ENCODE data around the gene PRMT1. TPM values are rescaled to one million over a fixed set of nuclear protein-coding genes. Genes with fewer than 3 reads are reported as not detected.

PRMT1 gene
- total and polyA plus RNA-seq, 2 of the 13 experiments (the other 11 are each of a cell fraction or from before 2014, with no cell fraction given), result 324 to 374 TPM

DNA sequence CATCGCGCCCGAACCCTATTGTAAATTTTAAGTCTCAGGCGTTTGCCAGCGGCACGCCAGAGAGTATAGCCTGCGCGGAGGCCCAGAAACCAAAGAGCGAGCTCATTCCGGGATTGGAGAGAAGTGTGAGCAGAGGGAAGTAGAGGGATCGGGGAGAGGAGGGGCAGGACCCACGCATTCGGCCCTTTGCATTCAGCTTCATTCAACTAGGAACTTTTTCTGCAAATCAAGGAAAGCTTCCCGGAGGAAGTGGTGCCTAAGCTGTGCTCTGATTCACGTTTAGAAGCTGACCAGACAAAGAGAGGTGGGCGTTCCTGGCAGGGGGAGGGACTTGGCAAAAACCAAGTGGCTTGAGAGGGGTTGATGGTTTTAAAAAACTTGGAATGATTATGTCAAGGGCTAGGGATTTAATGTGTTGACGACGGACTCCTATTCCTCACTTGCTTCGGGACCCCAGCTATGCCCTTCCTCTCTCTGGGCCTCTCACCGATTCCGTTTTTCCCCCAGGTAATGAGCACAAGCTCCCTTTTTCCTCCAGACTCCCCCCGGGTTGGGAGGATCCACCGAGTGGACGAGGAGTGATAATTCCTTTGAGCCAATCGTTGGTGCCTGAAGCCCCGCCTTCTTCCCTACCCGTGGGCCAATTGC is 811 bp upstream of the PRMT1 start (continued):
- TF ChIP-seq, protein P1, sequence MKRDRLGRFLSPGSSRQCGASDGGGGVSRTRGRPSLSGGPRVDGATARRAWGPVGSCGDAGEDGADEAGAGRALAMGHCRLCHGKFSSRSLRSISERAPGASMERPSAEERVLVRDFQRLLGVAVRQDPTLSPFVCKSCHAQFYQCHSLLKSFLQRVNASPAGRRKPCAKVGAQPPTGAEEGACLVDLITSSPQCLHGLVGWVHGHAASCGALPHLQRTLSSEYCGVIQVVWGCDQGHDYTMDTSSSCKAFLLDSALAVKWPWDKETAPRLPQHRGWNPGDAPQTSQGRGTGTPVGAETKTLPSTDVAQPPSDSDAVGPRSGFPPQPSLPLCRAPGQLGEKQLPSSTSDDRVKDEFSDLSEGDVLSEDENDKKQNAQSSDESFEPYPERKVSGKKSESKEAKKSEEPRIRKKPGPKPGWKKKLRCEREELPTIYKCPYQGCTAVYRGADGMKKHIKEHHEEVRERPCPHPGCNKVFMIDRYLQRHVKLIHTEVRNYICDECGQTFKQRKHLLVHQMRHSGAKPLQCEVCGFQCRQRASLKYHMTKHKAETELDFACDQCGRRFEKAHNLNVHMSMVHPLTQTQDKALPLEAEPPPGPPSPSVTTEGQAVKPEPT (CRISPR knock-in tag; IDR thresholded peaks at IDR 0.05; ENCODE audit: low read depth), result no peak
- no peak for TF ChIP-seq HDAC6 (IDR thresholded peaks at IDR 0.05; ENCODE audit: low read depth, low read length)
- no peak for TF ChIP-seq ZNF780A (CRISPR knock-in tag; IDR thresholded peaks at IDR 0.05)
- TF ChIP-seq ELF3 (CRISPR knock-in tag; IDR thresholded peaks at IDR 0.05), result 0 out of 2 replicates have a peak, but pooled peaks have one; percentile 11
- peak; percentile 68 for TF ChIP-seq ZNF768 (CRISPR knock-in tag; IDR thresholded peaks at IDR 0.05)
- TF ChIP-seq ZNF709 (CRISPR knock-in tag; IDR thresholded peaks at IDR 0.05), result no peak
- TF ChIP-seq ZNF619 (CRISPR knock-in tag; IDR thresholded peaks at IDR 0.05), result no peak
- peak; percentile 94 for TF ChIP-seq BHLHE40 (IDR thresholded peaks at IDR 0.05; ENCODE audit: low read length)
- no peak for TF ChIP-seq TCF7L2 (IDR thresholded peaks at IDR 0.05; ENCODE audit: low read depth, low read length)
- TF ChIP-seq ARNTL (CRISPR knock-in tag; IDR thresholded peaks at IDR 0.05), result peak; percentile 73; the same call in 1 of the 2 replicates
- TF ChIP-seq, protein P2, sequence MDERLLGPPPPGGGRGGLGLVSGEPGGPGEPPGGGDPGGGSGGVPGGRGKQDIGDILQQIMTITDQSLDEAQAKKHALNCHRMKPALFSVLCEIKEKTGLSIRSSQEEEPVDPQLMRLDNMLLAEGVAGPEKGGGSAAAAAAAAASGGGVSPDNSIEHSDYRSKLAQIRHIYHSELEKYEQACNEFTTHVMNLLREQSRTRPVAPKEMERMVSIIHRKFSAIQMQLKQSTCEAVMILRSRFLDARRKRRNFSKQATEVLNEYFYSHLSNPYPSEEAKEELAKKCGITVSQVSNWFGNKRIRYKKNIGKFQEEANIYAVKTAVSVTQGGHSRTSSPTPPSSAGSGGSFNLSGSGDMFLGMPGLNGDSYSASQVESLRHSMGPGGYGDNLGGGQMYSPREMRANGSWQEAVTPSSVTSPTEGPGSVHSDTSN (CRISPR knock-in tag; IDR thresholded peaks at IDR 0.05), result no peak
- TF ChIP-seq PRMT3 (CRISPR knock-in tag; IDR thresholded peaks at IDR 0.05; ENCODE audit: borderline replicate concordance, low read depth), result no peak
- TF ChIP-seq, protein P3, sequence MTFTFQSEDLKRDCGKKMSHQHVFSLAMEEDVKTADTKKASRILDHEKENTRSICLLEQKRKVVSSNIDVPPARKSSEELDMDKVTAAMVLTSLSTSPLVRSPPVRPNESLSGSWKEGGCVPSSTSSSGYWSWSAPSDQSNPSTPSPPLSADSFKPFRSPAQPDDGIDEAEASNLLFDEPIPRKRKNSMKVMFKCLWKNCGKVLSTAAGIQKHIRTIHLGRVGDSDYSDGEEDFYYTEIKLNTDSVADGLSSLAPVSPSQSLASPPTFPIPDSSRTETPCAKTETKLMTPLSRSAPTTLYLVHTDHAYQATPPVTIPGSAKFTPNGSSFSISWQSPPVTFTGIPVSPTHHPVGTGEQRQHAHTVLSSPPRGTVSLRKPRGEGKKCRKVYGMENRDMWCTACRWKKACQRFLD (CRISPR knock-in tag; IDR thresholded peaks at IDR 0.05; ENCODE audit: borderline replicate concordance), result no peak
- TF ChIP-seq ARNT2 (CRISPR knock-in tag; IDR thresholded peaks at IDR 0.05; ENCODE audit: low read depth), result no peak
- TF ChIP-seq, protein P4, sequence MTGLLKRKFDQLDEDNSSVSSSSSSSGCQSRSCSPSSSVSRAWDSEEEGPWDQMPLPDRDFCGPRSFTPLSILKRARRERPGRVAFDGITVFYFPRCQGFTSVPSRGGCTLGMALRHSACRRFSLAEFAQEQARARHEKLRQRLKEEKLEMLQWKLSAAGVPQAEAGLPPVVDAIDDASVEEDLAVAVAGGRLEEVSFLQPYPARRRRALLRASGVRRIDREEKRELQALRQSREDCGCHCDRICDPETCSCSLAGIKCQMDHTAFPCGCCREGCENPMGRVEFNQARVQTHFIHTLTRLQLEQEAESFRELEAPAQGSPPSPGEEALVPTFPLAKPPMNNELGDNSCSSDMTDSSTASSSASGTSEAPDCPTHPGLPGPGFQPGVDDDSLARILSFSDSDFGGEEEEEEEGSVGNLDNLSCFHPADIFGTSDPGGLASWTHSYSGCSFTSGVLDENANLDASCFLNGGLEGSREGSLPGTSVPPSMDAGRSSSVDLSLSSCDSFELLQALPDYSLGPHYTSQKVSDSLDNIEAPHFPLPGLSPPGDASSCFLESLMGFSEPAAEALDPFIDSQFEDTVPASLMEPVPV (CRISPR knock-in tag; IDR thresholded peaks at IDR 0.05), result 0 out of 2 replicates have a peak, but pooled peaks have one; percentile 24
- TF ChIP-seq ZFP90 (CRISPR knock-in tag; IDR thresholded peaks at IDR 0.05; ENCODE audit: borderline replicate concordance), result no peak
- TF ChIP-seq, protein P5, sequence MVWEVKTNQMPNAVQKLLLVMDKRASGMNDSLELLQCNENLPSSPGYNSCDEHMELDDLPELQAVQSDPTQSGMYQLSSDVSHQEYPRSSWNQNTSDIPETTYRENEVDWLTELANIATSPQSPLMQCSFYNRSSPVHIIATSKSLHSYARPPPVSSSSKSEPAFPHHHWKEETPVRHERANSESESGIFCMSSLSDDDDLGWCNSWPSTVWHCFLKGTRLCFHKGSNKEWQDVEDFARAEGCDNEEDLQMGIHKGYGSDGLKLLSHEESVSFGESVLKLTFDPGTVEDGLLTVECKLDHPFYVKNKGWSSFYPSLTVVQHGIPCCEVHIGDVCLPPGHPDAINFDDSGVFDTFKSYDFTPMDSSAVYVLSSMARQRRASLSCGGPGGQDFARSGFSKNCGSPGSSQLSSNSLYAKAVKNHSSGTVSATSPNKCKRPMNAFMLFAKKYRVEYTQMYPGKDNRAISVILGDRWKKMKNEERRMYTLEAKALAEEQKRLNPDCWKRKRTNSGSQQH (CRISPR knock-in tag; IDR thresholded peaks at IDR 0.05; ENCODE audit: low read depth), result peak; percentile 58; the same call in 1 of the 2 replicates
- TF ChIP-seq ZNF724P (CRISPR knock-in tag; IDR thresholded peaks at IDR 0.05; ENCODE audit: borderline replicate concordance), result no peak
- no peak for TF ChIP-seq HOXA9 (CRISPR knock-in tag; IDR thresholded peaks at IDR 0.05; ENCODE audit: borderline replicate concordance)
- TF ChIP-seq, protein P6, sequence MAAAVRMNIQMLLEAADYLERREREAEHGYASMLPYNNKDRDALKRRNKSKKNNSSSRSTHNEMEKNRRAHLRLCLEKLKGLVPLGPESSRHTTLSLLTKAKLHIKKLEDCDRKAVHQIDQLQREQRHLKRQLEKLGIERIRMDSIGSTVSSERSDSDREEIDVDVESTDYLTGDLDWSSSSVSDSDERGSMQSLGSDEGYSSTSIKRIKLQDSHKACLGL (CRISPR knock-in tag; IDR thresholded peaks at IDR 0.05), result no peak
- no peak for TF ChIP-seq ZNF850 (CRISPR knock-in tag; conservative IDR thresholded peaks at IDR 0.05)
- TF ChIP-seq JUND (CRISPR knock-in tag; IDR thresholded peaks at IDR 0.05), result no peak
- TF ChIP-seq RFXANK (CRISPR knock-in tag; IDR thresholded peaks at IDR 0.05), result no peak

Measured in HepG2 (cell line).